ENCODE measurements around the gene UBALD1.

- TF ChIP-seq CTCF (IDR thresholded peaks at IDR 0.05; ENCODE audit: extremely low read depth in 1 of 2, insufficient read depth in 1 of 2, low read depth in 1 of 2, low read length in 2 of 2) (no peak), POLR2A (IDR thresholded peaks at IDR 0.05; ENCODE audit: low read depth, low read length) (no peak), MAX (IDR thresholded peaks at IDR 0.05; ENCODE audit: insufficient read depth, insufficient read length) (no peak), POLR2AphosphoS5 (IDR thresholded peaks at IDR 0.05; ENCODE audit: insufficient read depth, low read depth, low read length) (no peak), EZH2 (IDR thresholded peaks at IDR 0.05; ENCODE audit: borderline replicate concordance, low read depth, low read length, severe bottlenecking) (no peak), GATA2 (IDR thresholded peaks at IDR 0.05; ENCODE audit: insufficient read depth, insufficient read length, low read depth, low read length) (no peak), MYC (IDR thresholded peaks at IDR 0.05; ENCODE audit: low read depth, low read length) (no peak), JUN (IDR thresholded peaks at IDR 0.05; ENCODE audit: borderline replicate concordance, insufficient read depth, insufficient read length, low read depth) (no peak)
Observed at GRCh38 chr16:4640572-4641305, 26.1 kb upstream of the UBALD1 start.
